Astrocyte (in vitro differentiated cells and primary cell): Measurements from ENCODE around the gene MACO1. TPM values are rescaled to one million over a fixed set of nuclear protein-coding genes. Genes with fewer than 3 reads are reported as not detected.
A peak's percentile ranks its signal among the peaks of the same experiment; 100 is the strongest.

Source experiments
- DNase-seq: peaks from one replicate; pipeline ENCODE4 v3.0.0-alpha.2; 2010; ENCODE audit warnings: low read depth
- FAIRE-seq: peaks from 2 replicates; lab custom pipeline; 2011; peaks lifted over from hg19 to GRCh38; lab: Jason Lieb, UNC
- H2AFZ ChIP-seq: 2 replicates; pipeline ENCODE4 v1.6.0; 2012; ENCODE audit warnings: low read depth, low read length, inconsistent platforms
- H3K27ac ChIP-seq: 2 replicates; pipeline ENCODE4 v1.5.1; 2011; ENCODE audit warnings: low read depth, low read length, inconsistent platforms
- H3K27me3 ChIP-seq: 2 replicates; pipeline ENCODE4 v1.6.0; 2011; ENCODE audit warnings: low read length, inconsistent platforms; ENCODE audit not compliant: insufficient read depth
- H3K36me3 ChIP-seq: 2 replicates; pipeline ENCODE4 v1.5.1; 2011; ENCODE audit warnings: low read length, inconsistent platforms; ENCODE audit not compliant: insufficient read depth
- H3K4me1 ChIP-seq: 2 replicates; pipeline ENCODE4 v1.5.1; 2011; ENCODE audit warnings: low read length, inconsistent platforms; ENCODE audit not compliant: insufficient read depth
- H3K4me2 ChIP-seq: 2 replicates; pipeline ENCODE4 v1.6.0; 2012; ENCODE audit warnings: low read length, inconsistent platforms
- H3K4me3 ChIP-seq: 2 replicates; pipeline ENCODE4 v1.5.1; 2011; ENCODE audit warnings: low read depth, mild to moderate bottlenecking, low read length, inconsistent platforms; ENCODE audit not compliant: insufficient read depth
- H3K79me2 ChIP-seq: 2 replicates; pipeline ENCODE4 v1.6.0; 2012; ENCODE audit warnings: mild to moderate bottlenecking, low read length, inconsistent platforms; ENCODE audit not compliant: insufficient read depth
- H3K9ac ChIP-seq: 2 replicates; pipeline ENCODE4 v1.6.0; 2012; ENCODE audit warnings: mild to moderate bottlenecking, low read length, inconsistent platforms
- H3K9me3 ChIP-seq: 2 replicates; pipeline ENCODE4 v1.5.1; 2012; ENCODE audit warnings: low read depth, mild to moderate bottlenecking, low read length, inconsistent platforms; ENCODE audit not compliant: insufficient read depth
- H4K20me1 ChIP-seq: 2 replicates; pipeline ENCODE4 v1.6.0; 2012; ENCODE audit warnings: low read length, inconsistent platforms; ENCODE audit not compliant: insufficient read depth
- H3K27ac Mint-ChIP-seq: one replicate; pipeline ENCODE4 v1.8.0; 2021; ENCODE audit warnings: mild to moderate bottlenecking, mixed read lengths; ENCODE audit not compliant: unreplicated experiment
- H3K27me3 Mint-ChIP-seq: one replicate; pipeline ENCODE4 v1.8.0; 2021; ENCODE audit warnings: low read depth, mixed read lengths; ENCODE audit not compliant: unreplicated experiment
- H3K36me3 Mint-ChIP-seq: one replicate; pipeline ENCODE4 v1.8.0; 2021; ENCODE audit warnings: low read depth, mixed read lengths; ENCODE audit not compliant: unreplicated experiment
- H3K4me1 Mint-ChIP-seq: one replicate; pipeline ENCODE4 v1.8.0; 2021; ENCODE audit warnings: low read depth, mixed read lengths; ENCODE audit not compliant: unreplicated experiment
- H3K4me3 Mint-ChIP-seq: one replicate; pipeline ENCODE4 v1.8.0; 2021; ENCODE audit warnings: mild to moderate bottlenecking, moderate library complexity, mixed read lengths; ENCODE audit not compliant: unreplicated experiment
- H3K9me3 Mint-ChIP-seq: one replicate; pipeline ENCODE4 v1.8.0; 2021; ENCODE audit warnings: mild to moderate bottlenecking, mixed read lengths; ENCODE audit not compliant: unreplicated experiment
- CTCF ChIP-seq: IDR thresholded peaks from 2 replicates; pipeline ENCODE4 v1.5.1; 2011; ENCODE audit warnings: low read depth, mild to moderate bottlenecking, inconsistent platforms, low read length, moderate library complexity; ENCODE audit not compliant: insufficient read depth
- EZH2 ChIP-seq: IDR thresholded peaks from 2 replicates; pipeline ENCODE4 v1.6.1; 2012; ENCODE audit warnings: mild to moderate bottlenecking, low read length, inconsistent platforms; ENCODE audit not compliant: insufficient read depth
- total RNA-seq: library from RNA; stranded (reverse); gene quantifications from 2 replicates; pipeline ENCODE4 v1.2.1, GENCODE V29; 2021

The MACO1 gene
- total RNA-seq, 1 donor from 2014 or later, result 31.8 TPM

DNA sequence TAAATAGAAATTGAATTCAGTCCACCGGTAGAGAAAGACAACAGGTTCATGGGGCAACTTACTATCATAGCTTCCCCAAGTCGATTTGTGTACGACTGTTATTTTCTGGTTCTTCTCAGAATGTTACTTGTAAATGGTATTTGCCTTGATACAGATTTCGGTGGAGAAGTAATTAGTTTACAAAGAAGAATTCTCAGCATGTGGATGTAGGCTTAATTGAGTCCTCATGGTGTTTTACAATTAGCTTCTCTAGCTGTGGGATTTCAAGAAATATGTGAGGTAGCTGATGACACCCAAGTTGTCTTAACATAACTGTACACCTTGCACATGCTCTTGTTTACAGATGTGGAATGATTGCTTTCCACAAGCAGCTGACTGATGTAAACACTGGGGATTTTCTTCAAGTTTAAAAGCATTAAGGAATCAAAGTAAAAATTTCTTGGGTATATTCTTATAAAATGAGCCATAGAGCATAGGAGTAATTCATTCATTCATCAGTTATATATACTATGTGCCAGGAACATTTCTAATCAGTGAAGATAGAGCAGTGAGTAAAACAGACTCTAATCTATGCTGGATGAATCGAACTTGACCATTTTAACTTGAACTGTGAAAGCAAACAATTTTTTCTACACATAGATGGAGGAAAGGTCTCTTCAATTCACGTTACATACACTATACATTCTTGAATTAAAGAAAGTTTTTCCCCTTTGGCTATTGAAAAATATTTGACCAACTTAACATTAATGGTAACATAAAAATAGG lies 1.4 kb downstream of the MACO1 start:
- Histone ChIP-seq H3K36me3 (no peaks in the 10 kb centered on the region), H3K4me1 (peaks cover 13% of the 10 kb centered on the region), H2AFZ (no peak overlapping the region), H3K9ac (peak overlapping the region; percentile 93), H3K4me3 (peak overlapping the region; percentile 79), H3K9me3 (no peaks in the 10 kb centered on the region), H3K27me3 (no peaks in the 10 kb centered on the region), H3K27ac (peak overlapping the region; percentile 79), H3K79me2 (peaks cover 59% of the 10 kb centered on the region), H4K20me1 (peaks cover 56% of the 10 kb centered on the region), H3K4me2 (peak overlapping the region; percentile 89)
- TF ChIP-seq EZH2 (no peak), CTCF (no peak)
- no peaks in the 10 kb centered on the region for H3K9me3 Mint-ChIP-seq
- no peak for FAIRE-seq
- H3K4me1 Mint-ChIP-seq, result peaks cover 18% of the 10 kb centered on the region
- H3K36me3 Mint-ChIP-seq, result peaks cover 2% of the 10 kb centered on the region
- peak overlapping the region; percentile 91 for H3K4me3 Mint-ChIP-seq
- DNase-seq, result no peak
- H3K27ac Mint-ChIP-seq, result peak overlapping the region; percentile 48
- no peaks in the 10 kb centered on the region for H3K27me3 Mint-ChIP-seq

DNA sequence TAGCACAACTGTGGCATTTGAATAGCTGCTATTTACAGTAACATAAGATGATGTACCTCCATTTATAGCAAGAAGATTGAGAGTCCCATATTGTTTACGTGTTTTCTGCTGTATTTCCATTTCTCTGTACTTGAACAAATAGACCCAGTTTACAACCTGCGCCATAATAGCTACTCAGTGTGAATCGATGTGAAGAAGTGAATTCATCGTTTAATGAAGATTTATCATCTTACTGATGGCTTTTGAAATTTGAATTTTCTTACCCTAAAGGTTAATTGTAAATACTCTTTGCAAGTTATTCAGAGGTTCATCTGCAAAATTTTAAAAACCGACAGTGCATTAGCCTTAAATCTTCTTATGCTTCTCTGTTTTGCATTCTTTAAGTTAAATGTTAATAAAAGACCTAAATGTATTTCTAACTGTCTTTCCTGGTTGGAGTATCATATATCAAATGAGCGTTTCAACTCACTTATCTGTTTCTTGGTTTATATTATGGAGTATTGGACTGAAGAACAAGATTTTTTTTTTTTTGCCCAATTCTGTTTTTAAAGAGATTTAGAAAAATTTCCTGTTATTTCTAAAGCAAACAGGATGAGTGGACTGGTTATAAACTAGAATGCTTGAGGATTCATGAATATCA lies 2.2 kb downstream of the MACO1 start:
- no peak overlapping the region for H3K4me3 ChIP-seq
- no peak overlapping the region for H3K27ac ChIP-seq
- no peaks in the 10 kb centered on the region for H3K36me3 ChIP-seq
- no peaks in the 10 kb centered on the region for H3K27me3 ChIP-seq
- FAIRE-seq, result no peak
- TF ChIP-seq EZH2, result no peak
- H3K4me2 ChIP-seq, result peak overlapping the region; percentile 89
- no peak overlapping the region for H2AFZ ChIP-seq
- H3K79me2 ChIP-seq, result peaks cover 66% of the 10 kb centered on the region
- Mint-ChIP-seq H3K27ac (no peak overlapping the region), H3K36me3 (no peaks in the 10 kb centered on the region), H3K9me3 (no peaks in the 10 kb centered on the region), H3K4me1 (peaks cover 18% of the 10 kb centered on the region), H3K4me3 (peak overlapping the region; percentile 91), H3K27me3 (no peaks in the 10 kb centered on the region)
- peaks cover 13% of the 10 kb centered on the region for H3K4me1 ChIP-seq
- peaks cover 63% of the 10 kb centered on the region for H4K20me1 ChIP-seq
- H3K9me3 ChIP-seq, result no peaks in the 10 kb centered on the region
- no peak for DNase-seq
- no peak overlapping the region for H3K9ac ChIP-seq

- H3K79me2 ChIP-seq, result peaks cover 72% of the 10 kb centered on the region
- H3K27ac Mint-ChIP-seq, result no peak overlapping the region
These were observed 2.9 kb downstream of the MACO1 start for GRCh38 chr1:25433389-25434186.

More at GRCh38 chr1:25433389-25434186, 2.9 kb downstream of the MACO1 start:
- no peak overlapping the region for H3K4me3 Mint-ChIP-seq
- H3K27me3 ChIP-seq, result no peaks in the 10 kb centered on the region
- no peak overlapping the region for H3K27ac ChIP-seq
- no peaks in the 10 kb centered on the region for H3K9me3 Mint-ChIP-seq
- H3K27me3 Mint-ChIP-seq, result no peaks in the 10 kb centered on the region
- peaks cover 13% of the 10 kb centered on the region for H3K4me1 ChIP-seq
- DNase-seq, result no peak
- H3K4me3 ChIP-seq, result no peak overlapping the region
- peaks cover 18% of the 10 kb centered on the region for H3K4me1 Mint-ChIP-seq
- H3K9ac ChIP-seq, result no peak overlapping the region
- peaks cover 71% of the 10 kb centered on the region for H4K20me1 ChIP-seq
- no peaks in the 10 kb centered on the region for H3K36me3 Mint-ChIP-seq
- no peaks in the 10 kb centered on the region for H3K9me3 ChIP-seq
- TF ChIP-seq EZH2, result no peak
- no peak for TF ChIP-seq CTCF
- H3K4me2 ChIP-seq, result peak overlapping the region; percentile 8
- H3K36me3 ChIP-seq, result no peaks in the 10 kb centered on the region
- no peak for FAIRE-seq
- H2AFZ ChIP-seq, result no peak overlapping the region
